Astrocyte (in vitro differentiated cells and primary cell): ENCODE measurements around the gene KHSRP. TPM values are rescaled to one million over a fixed set of nuclear protein-coding genes. Genes with fewer than 3 reads are reported as not detected.
"Not testable (repeated sequence)": the region's sequence is repeated elsewhere in the genome, so short reads cannot be mapped to it uniquely, and the experiment has no call there.

Source experiments
- DNase-seq: peaks from one replicate; pipeline ENCODE4 v3.0.0-alpha.2; 2010; ENCODE audit warnings: low read depth
- FAIRE-seq: peaks from 2 replicates; lab custom pipeline; 2011; peaks lifted over from hg19 to GRCh38; lab: Jason Lieb, UNC
- H2AFZ ChIP-seq: 2 replicates; pipeline ENCODE4 v1.6.0; 2012; ENCODE audit warnings: low read depth, low read length, inconsistent platforms
- H3K27ac ChIP-seq: 2 replicates; pipeline ENCODE4 v1.5.1; 2011; ENCODE audit warnings: low read depth, low read length, inconsistent platforms
- H3K27me3 ChIP-seq: 2 replicates; pipeline ENCODE4 v1.6.0; 2011; ENCODE audit warnings: low read length, inconsistent platforms; ENCODE audit not compliant: insufficient read depth
- H3K36me3 ChIP-seq: 2 replicates; pipeline ENCODE4 v1.5.1; 2011; ENCODE audit warnings: low read length, inconsistent platforms; ENCODE audit not compliant: insufficient read depth
- H3K4me1 ChIP-seq: 2 replicates; pipeline ENCODE4 v1.5.1; 2011; ENCODE audit warnings: low read length, inconsistent platforms; ENCODE audit not compliant: insufficient read depth
- H3K4me2 ChIP-seq: 2 replicates; pipeline ENCODE4 v1.6.0; 2012; ENCODE audit warnings: low read length, inconsistent platforms
- H3K4me3 ChIP-seq: 2 replicates; pipeline ENCODE4 v1.5.1; 2011; ENCODE audit warnings: low read depth, mild to moderate bottlenecking, low read length, inconsistent platforms; ENCODE audit not compliant: insufficient read depth
- H3K79me2 ChIP-seq: 2 replicates; pipeline ENCODE4 v1.6.0; 2012; ENCODE audit warnings: mild to moderate bottlenecking, low read length, inconsistent platforms; ENCODE audit not compliant: insufficient read depth
- H3K9ac ChIP-seq: 2 replicates; pipeline ENCODE4 v1.6.0; 2012; ENCODE audit warnings: mild to moderate bottlenecking, low read length, inconsistent platforms
- H3K9me3 ChIP-seq: 2 replicates; pipeline ENCODE4 v1.5.1; 2012; ENCODE audit warnings: low read depth, mild to moderate bottlenecking, low read length, inconsistent platforms; ENCODE audit not compliant: insufficient read depth
- H4K20me1 ChIP-seq: 2 replicates; pipeline ENCODE4 v1.6.0; 2012; ENCODE audit warnings: low read length, inconsistent platforms; ENCODE audit not compliant: insufficient read depth
- H3K27ac Mint-ChIP-seq: one replicate; pipeline ENCODE4 v1.8.0; 2021; ENCODE audit warnings: mild to moderate bottlenecking, mixed read lengths; ENCODE audit not compliant: unreplicated experiment
- H3K27me3 Mint-ChIP-seq: one replicate; pipeline ENCODE4 v1.8.0; 2021; ENCODE audit warnings: low read depth, mixed read lengths; ENCODE audit not compliant: unreplicated experiment
- H3K36me3 Mint-ChIP-seq: one replicate; pipeline ENCODE4 v1.8.0; 2021; ENCODE audit warnings: low read depth, mixed read lengths; ENCODE audit not compliant: unreplicated experiment
- H3K4me1 Mint-ChIP-seq: one replicate; pipeline ENCODE4 v1.8.0; 2021; ENCODE audit warnings: low read depth, mixed read lengths; ENCODE audit not compliant: unreplicated experiment
- H3K4me3 Mint-ChIP-seq: one replicate; pipeline ENCODE4 v1.8.0; 2021; ENCODE audit warnings: mild to moderate bottlenecking, moderate library complexity, mixed read lengths; ENCODE audit not compliant: unreplicated experiment
- H3K9me3 Mint-ChIP-seq: one replicate; pipeline ENCODE4 v1.8.0; 2021; ENCODE audit warnings: mild to moderate bottlenecking, mixed read lengths; ENCODE audit not compliant: unreplicated experiment
- EZH2 ChIP-seq: IDR thresholded peaks from 2 replicates; pipeline ENCODE4 v1.6.1; 2012; ENCODE audit warnings: mild to moderate bottlenecking, low read length, inconsistent platforms; ENCODE audit not compliant: insufficient read depth
- total RNA-seq: library from RNA; stranded (reverse); gene quantifications from 2 replicates; pipeline ENCODE4 v1.2.1, GENCODE V29; 2021
- TF ChIP-seq, protein P1 (sequence below): IDR thresholded peaks from 2 replicates; pipeline ENCODE4 v1.5.1; 2011; ENCODE audit warnings: low read depth, mild to moderate bottlenecking, inconsistent platforms, low read length, moderate library complexity; ENCODE audit not compliant: insufficient read depth

KHSRP gene
- total RNA-seq, 1 donor from 2014 or later = 297 TPM

DNA sequence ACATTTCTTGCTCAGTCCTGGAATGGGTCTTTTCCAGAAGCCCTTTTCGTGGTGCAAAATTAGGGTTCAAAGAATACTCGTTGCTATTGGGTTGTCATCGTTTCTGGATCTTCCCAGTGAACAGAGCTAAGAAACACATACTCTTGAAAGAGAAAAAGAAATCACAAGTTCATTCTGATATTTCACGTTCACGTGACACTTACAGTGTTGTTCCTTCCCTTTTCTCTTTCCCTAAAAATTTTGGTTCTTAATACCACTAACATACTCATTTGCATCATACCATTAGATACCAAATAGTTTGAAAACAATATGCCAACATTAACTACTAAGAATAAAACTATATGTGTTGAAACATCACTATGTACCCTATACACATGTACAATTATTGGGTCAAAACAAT is 18.2 kb downstream of the KHSRP start:
- no peak overlapping the region for H2AFZ ChIP-seq
- H3K4me2 ChIP-seq = no peak overlapping the region
- no peak overlapping the region for H3K4me3 ChIP-seq
- DNase-seq = no peak
- Mint-ChIP-seq H3K4me1 (no peaks in the 10 kb centered on the region), H3K9me3 (no peaks in the 10 kb centered on the region), H3K27ac (no peak overlapping the region), H3K27me3 (no peaks in the 10 kb centered on the region), H3K36me3 (no peaks in the 10 kb centered on the region), H3K4me3 (no peak overlapping the region)
- FAIRE-seq = no peak
- H3K9ac ChIP-seq = no peak overlapping the region
- H3K36me3 ChIP-seq = no peaks in the 10 kb centered on the region
- H3K27ac ChIP-seq = no peak overlapping the region
- TF ChIP-seq, protein P1, sequence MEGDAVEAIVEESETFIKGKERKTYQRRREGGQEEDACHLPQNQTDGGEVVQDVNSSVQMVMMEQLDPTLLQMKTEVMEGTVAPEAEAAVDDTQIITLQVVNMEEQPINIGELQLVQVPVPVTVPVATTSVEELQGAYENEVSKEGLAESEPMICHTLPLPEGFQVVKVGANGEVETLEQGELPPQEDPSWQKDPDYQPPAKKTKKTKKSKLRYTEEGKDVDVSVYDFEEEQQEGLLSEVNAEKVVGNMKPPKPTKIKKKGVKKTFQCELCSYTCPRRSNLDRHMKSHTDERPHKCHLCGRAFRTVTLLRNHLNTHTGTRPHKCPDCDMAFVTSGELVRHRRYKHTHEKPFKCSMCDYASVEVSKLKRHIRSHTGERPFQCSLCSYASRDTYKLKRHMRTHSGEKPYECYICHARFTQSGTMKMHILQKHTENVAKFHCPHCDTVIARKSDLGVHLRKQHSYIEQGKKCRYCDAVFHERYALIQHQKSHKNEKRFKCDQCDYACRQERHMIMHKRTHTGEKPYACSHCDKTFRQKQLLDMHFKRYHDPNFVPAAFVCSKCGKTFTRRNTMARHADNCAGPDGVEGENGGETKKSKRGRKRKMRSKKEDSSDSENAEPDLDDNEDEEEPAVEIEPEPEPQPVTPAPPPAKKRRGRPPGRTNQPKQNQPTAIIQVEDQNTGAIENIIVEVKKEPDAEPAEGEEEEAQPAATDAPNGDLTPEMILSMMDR = no peak
- TF ChIP-seq EZH2 = no peak
- peaks cover 5% of the 10 kb centered on the region for H3K4me1 ChIP-seq
- H3K79me2 ChIP-seq = no peaks in the 10 kb centered on the region
- no peaks in the 10 kb centered on the region for H3K9me3 ChIP-seq
- H4K20me1 ChIP-seq = no peaks in the 10 kb centered on the region
- no peaks in the 10 kb centered on the region for H3K27me3 ChIP-seq

DNA sequence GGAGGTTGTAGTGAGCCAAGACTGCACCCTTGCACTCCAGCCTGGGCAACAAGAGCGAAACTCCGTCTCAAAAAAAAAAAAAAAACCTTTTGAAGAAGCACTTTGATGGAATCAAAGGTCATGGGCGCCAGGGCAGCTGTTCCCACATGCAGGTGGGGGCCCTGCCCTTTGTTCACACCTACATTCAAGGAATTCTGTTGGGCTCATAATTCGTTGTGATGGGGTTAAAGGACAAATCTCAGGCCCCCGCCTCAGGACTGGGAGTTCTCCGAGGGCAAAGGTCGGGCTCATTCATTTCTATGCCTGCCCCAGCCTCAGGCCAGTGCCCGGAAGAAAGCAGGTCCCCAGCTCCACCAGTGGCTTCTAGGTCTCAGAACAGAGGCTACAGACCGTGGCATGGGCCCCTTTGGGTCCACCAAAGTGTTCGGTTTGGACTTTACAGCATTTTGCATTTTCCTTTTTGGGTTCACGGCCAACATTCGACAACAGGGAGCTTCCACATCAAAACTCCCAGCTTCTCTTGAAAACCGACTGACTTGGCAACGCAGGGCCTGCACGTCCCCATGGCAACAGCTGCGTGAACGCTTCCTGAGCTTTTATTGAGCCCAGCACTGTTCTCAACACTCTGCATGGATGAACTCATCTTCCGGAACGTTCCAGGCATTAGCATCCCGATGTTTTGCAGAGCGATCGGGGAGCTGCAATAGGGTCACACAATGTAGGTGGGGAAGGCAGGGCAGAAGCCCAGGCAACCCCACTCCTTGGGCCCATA is 21.6 kb downstream of the KHSRP start:
- Histone ChIP-seq H3K36me3 (no peaks in the 10 kb centered on the region), H4K20me1 (no peaks in the 10 kb centered on the region), H3K4me2 (peak overlapping the region; percentile 29), H2AFZ (peak overlapping the region; percentile 59), H3K9ac (no peak overlapping the region), H3K27ac (no peak overlapping the region), H3K9me3 (no peaks in the 10 kb centered on the region), H3K4me3 (no peak overlapping the region), H3K79me2 (no peaks in the 10 kb centered on the region), H3K27me3 (no peaks in the 10 kb centered on the region), H3K4me1 (peaks cover 5% of the 10 kb centered on the region)
- Mint-ChIP-seq H3K27ac (no peak overlapping the region), H3K4me3 (no peak overlapping the region), H3K27me3 (no peaks in the 10 kb centered on the region), H3K9me3 (no peaks in the 10 kb centered on the region), H3K36me3 (no peaks in the 10 kb centered on the region), H3K4me1 (no peaks in the 10 kb centered on the region)
- FAIRE-seq = no peak
- DNase-seq = peak; percentile 66
- TF ChIP-seq EZH2 = no peak
- TF ChIP-seq, protein P1 = no peak

DNA sequence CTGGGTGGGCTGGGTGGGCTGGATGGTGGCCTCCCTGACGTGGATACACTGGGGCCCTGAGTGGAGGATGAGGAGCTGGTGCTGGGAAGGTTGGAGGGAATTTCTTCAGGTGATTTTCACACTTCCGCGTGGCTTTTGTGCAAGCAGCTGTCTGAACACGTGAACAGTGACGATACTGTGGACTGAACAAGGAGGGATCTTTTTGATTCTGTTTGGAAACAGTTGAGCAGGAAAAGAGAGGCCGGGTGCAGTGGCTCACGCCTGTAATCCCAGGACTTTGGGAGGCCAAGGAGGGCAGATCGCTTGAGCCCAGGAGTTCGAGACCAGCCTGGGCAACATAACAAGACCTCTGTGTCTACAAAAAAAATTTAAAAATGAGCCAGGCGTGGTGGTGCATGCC is 22.6 kb downstream of the KHSRP start:
- no peaks in the 10 kb centered on the region for H3K4me1 Mint-ChIP-seq
- H3K4me3 ChIP-seq = no peak overlapping the region
- TF ChIP-seq, protein P1 = no peak
- no peak for TF ChIP-seq EZH2
- no peak overlapping the region for H3K9ac ChIP-seq
- H3K27me3 ChIP-seq = no peaks in the 10 kb centered on the region
- H3K36me3 ChIP-seq = no peaks in the 10 kb centered on the region
- H3K4me2 ChIP-seq = no peak overlapping the region
- no peak for FAIRE-seq
- no peaks in the 10 kb centered on the region for H4K20me1 ChIP-seq
- no peaks in the 10 kb centered on the region for H3K27me3 Mint-ChIP-seq
- no peaks in the 10 kb centered on the region for H3K36me3 Mint-ChIP-seq
- peak overlapping the region; percentile 27 for H3K4me3 Mint-ChIP-seq
- H3K79me2 ChIP-seq = no peaks in the 10 kb centered on the region
- H3K27ac ChIP-seq = no peak overlapping the region
- H3K9me3 Mint-ChIP-seq = no peaks in the 10 kb centered on the region
- no peak overlapping the region for H2AFZ ChIP-seq
- H3K27ac Mint-ChIP-seq = no peak overlapping the region
- peaks cover 5% of the 10 kb centered on the region for H3K4me1 ChIP-seq
- DNase-seq = no peak
- no peaks in the 10 kb centered on the region for H3K9me3 ChIP-seq

DNA sequence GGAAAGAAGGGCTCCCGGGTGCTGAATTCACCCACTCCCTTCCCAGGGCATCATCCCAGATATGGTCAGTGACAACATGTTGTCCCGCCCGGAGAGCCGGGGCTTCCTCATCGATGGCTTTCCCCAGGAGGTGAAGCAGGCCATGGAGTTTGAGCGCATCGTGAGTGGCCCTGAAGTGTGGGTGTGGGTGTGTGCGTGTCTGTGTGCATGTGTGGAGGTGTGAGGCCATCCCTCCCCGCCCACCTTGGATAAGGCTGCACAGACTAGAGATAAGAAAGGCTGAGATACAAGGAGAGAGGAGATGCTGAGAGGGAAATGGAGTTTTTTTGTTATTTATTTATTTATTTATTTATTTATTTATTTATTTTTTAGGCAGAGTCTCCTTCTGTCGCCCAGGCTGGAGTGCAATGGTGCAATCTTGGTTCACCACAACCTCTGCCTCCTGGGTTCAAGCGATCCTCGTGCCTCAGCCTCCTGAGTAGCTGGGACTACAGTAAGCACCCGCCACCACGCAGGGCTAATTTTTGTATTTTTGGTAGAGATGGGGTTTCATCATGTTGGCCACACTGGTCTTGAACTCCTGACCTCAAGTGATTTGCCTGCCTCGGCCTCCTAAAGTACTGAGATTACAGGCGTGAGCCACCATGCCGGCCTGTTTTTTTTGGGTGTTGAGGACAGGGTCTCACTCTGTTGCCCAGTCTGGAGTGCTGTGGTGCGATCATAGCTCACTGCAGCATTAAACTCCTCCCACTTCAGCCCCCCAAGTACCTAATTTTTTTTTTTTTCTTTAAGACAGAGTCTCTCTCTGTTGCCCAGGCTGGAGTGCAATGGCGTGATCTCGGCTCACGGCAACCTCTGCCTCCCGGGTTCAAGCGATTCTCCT is 24.3 kb downstream of the KHSRP start:
- H3K4me2 ChIP-seq, FAIRE-seq, H2AFZ ChIP-seq, H3K36me3 ChIP-seq, H3K4me1 Mint-ChIP-seq, H3K9me3 ChIP-seq, H3K27me3 ChIP-seq, DNase-seq, H3K79me2 ChIP-seq, H3K4me3 Mint-ChIP-seq, H3K27ac ChIP-seq, H3K27me3 Mint-ChIP-seq, H3K4me1 ChIP-seq, H3K9ac ChIP-seq, H3K27ac Mint-ChIP-seq, H4K20me1 ChIP-seq, H3K9me3 Mint-ChIP-seq, H3K4me3 ChIP-seq, H3K36me3 Mint-ChIP-seq: not testable (repeated sequence)
